ENCODE measurements around the gene HPCAL4. TPM values are rescaled to one million over a fixed set of nuclear protein-coding genes. Genes with fewer than 3 reads are reported as not detected.

HPCAL4 gene
- total RNA-seq, 1 donor from 2014 or later, result 0.49 TPM

- no peak for TF ChIP-seq POLR2AphosphoS5 (IDR thresholded peaks at IDR 0.05; ENCODE audit: insufficient read depth in 1 of 2, low read depth in 1 of 2)
- no peak for TF ChIP-seq CTCF (IDR thresholded peaks at IDR 0.05)
- TF ChIP-seq POLR2A (IDR thresholded peaks at IDR 0.05), result no peak
- DNase-seq (ENCODE audit: extremely low spot score in 2 of 2), result peak in 1 of 2 donors; percentile 32
- Histone ChIP-seq H3K36me3 (no peaks in the 10 kb centered on the region), H3K4me1 (no peaks in the 10 kb centered on the region), H3K27me3 (no peaks in the 10 kb centered on the region), H3K27ac (no peak overlapping the region), H3K9me3 (no peaks in the 10 kb centered on the region), H3K4me3 (no peak overlapping the region)
- intact Hi-C loops (cut with DNase I), result no loop called here
These were observed 20.1 kb upstream of the HPCAL4 start for GRCh38 chr1:39711104-39711965.

- no peaks in the 10 kb centered on the region for H3K36me3 ChIP-seq
- no peaks in the 10 kb centered on the region for H3K9me3 ChIP-seq
- intact Hi-C loops (cut with DNase I), result no loop called here
- no peaks in the 10 kb centered on the region for H3K4me1 ChIP-seq
- no peaks in the 10 kb centered on the region for H3K27me3 ChIP-seq
- H3K4me3 ChIP-seq, result no peak overlapping the region
- H3K27ac ChIP-seq, result no peak overlapping the region
- no peak for DNase-seq (ENCODE audit: extremely low spot score in 2 of 2)
- TF ChIP-seq POLR2A (IDR thresholded peaks at IDR 0.05), result no peak
- no peak for TF ChIP-seq CTCF (IDR thresholded peaks at IDR 0.05)
- no peak for TF ChIP-seq POLR2AphosphoS5 (IDR thresholded peaks at IDR 0.05; ENCODE audit: insufficient read depth in 1 of 2, low read depth in 1 of 2)
These were observed 16.3 kb upstream of the HPCAL4 start for GRCh38 chr1:39707506-39707905.

- Histone ChIP-seq H3K9me3 (no peaks in the 10 kb centered on the region), H3K27me3 (no peaks in the 10 kb centered on the region), H3K36me3 (no peaks in the 10 kb centered on the region), H3K4me1 (no peaks in the 10 kb centered on the region), H3K4me3 (no peak overlapping the region), H3K27ac (no peak overlapping the region)
- intact Hi-C loops (cut with DNase I), result no loop called here
- TF ChIP-seq POLR2A (IDR thresholded peaks at IDR 0.05) (no peak), CTCF (IDR thresholded peaks at IDR 0.05) (no peak), POLR2AphosphoS5 (IDR thresholded peaks at IDR 0.05; ENCODE audit: insufficient read depth in 1 of 2, low read depth in 1 of 2) (no peak)
- no peak for DNase-seq (ENCODE audit: extremely low spot score in 2 of 2)
These were observed 13.5 kb upstream of the HPCAL4 start for GRCh38 chr1:39704757-39705156.

- no peak overlapping the region for H3K27ac ChIP-seq
- no peaks in the 10 kb centered on the region for H3K36me3 ChIP-seq
- intact Hi-C loops (cut with DNase I), result no loop called here
- peak overlapping the region in 1 of 2 donors; percentile 10 for H3K4me3 ChIP-seq
- H3K4me1 ChIP-seq, result no peaks in the 10 kb centered on the region
- TF ChIP-seq CTCF (IDR thresholded peaks at IDR 0.05) (no peak), POLR2A (IDR thresholded peaks at IDR 0.05) (no peak), POLR2AphosphoS5 (IDR thresholded peaks at IDR 0.05; ENCODE audit: insufficient read depth in 1 of 2, low read depth in 1 of 2) (no peak)
- H3K9me3 ChIP-seq, result no peaks in the 10 kb centered on the region
- no peak for DNase-seq (ENCODE audit: extremely low spot score in 2 of 2)
- no peaks in the 10 kb centered on the region for H3K27me3 ChIP-seq
These were observed 9.8 kb upstream of the HPCAL4 start for GRCh38 chr1:39701049-39701439.

- H3K27me3 ChIP-seq, result no peaks in the 10 kb centered on the region
- no peaks in the 10 kb centered on the region for H3K9me3 ChIP-seq
- H3K27ac ChIP-seq, result no peak overlapping the region
- TF ChIP-seq CTCF (IDR thresholded peaks at IDR 0.05) (no peak), POLR2A (IDR thresholded peaks at IDR 0.05) (no peak), POLR2AphosphoS5 (IDR thresholded peaks at IDR 0.05; ENCODE audit: insufficient read depth in 1 of 2, low read depth in 1 of 2) (no peak)
- peak in 1 of 2 donors; percentile 61 for DNase-seq (ENCODE audit: extremely low spot score in 2 of 2)
- no peaks in the 10 kb centered on the region for H3K4me1 ChIP-seq
- no peaks in the 10 kb centered on the region for H3K36me3 ChIP-seq
- intact Hi-C loops (cut with DNase I), result no loop called here
- no peak overlapping the region for H3K4me3 ChIP-seq
These were observed 9.1 kb upstream of the HPCAL4 start for GRCh38 chr1:39700348-39700747.

Measured in vagina (tissue), 2 donors.